ENCODE results near the gene SWT1. TPM values are rescaled to one million over a fixed set of nuclear protein-coding genes. Genes with fewer than 3 reads are reported as not detected.

The SWT1 gene, protein sequence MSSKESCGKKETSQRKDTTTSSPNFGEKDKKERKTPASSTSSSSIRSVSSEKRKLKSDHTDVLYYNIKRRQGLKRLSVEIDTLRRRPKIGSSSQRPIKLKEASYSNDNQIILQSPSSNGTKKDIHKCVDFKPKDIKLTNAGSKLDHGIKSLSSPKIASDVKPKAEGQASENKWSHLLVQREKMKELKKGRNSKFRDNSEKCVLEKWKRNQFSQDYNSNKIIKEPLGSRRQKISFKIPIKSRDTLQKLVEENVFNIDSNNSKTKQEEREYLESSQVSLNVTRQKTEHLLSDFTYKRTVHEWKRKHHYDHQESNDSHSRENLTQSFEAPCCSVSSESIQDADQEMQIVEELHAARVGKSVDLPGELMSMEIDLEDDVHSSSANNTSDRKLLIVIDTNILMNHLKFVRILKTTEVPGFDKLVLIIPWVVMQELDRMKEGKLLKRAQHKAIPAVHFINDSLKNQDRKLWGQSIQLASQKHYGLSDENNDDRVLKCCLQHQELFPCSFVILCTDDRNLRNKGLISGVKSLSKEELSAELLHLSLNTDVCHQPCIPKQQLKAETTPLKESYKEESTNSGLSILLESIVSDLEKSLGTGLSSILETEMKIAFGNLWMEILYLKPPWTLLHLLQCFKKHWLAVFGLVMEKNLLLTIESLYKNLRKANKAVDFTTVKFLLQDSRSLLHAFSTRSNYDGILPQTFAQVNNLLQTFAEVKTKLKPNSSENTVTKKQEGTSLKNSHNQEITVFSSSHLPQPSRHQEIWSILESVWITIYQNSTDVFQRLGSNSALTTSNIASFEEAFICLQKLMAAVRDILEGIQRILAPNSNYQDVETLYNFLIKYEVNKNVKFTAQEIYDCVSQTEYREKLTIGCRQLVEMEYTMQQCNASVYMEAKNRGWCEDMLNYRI
- 6.9 and 8.0 TPM in 2 replicates for total RNA-seq

DNA sequence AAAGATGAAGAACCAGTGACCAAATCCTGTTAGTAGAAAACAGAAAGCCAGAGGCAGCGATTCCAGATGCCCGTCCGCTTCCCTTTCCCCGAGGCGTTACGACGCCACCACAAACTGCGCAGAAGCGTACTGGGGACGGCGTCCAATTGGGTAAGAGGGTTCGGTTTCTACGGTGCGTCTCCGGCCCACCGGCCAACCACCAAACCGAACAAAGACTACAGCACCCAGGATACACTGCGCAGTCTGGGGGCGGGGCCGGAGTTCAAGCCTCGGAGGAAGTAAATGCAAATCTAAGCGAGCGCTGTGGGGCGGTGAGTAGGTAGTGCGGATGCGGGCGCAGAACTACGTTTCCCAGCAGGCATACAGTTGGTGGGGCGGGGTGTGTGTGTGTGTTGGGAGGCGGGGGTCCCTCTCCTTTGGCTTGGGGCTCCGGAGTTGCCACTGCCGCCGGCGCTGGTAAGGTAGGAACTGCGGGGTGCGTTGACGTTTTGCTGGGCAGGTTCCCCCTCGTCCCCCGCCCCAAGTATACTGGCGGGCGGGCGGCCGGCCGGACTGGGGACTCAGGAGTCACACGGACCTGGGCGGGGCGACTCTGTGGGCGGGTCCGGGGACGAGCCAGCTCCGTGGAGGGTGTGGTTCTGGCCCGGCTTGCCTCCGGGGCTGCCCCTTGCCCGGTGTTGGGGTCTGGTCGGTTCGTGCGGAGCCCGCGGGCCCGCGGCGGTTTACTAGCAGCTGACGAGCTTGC lies at the start of gene SWT1, which contains the start of gene TRMT1L:
Gene SWT1 (plus strand): TSS at position 314 of the 745 bp plus-strand sequence. CDS start 3,675 bp downstream, outside the sequence.
Gene TRMT1L (minus strand): TSS at position 100 of the 745 bp plus-strand sequence. CDS start 241 bp downstream, outside the sequence.
- Histone ChIP-seq H3K36me3 (ENCODE audit: insufficient read depth, low read length) (no peaks in the 10 kb centered on the region), H2AFZ (ENCODE audit: low read length) (peak within 1 kb of the TSS; percentile 97), H3K79me2 (ENCODE audit: insufficient read depth, low read length) (peaks cover 30% of the 10 kb centered on the region), H3K4me3 (ENCODE audit: insufficient read depth, low read length) (peak within 1 kb of the TSS; percentile 91), H3K27me3 (ENCODE audit: insufficient read depth, low read length) (no peaks in the 10 kb centered on the region), H3K4me2 (ENCODE audit: insufficient read depth, low read length) (peak within 1 kb of the TSS; percentile 93), H3K9me3 (ENCODE audit: low read depth, low read length) (no peaks in the 10 kb centered on the region), H3K27ac (ENCODE audit: low read depth, low read length) (peak within 1 kb of the TSS; percentile 95), H3K4me1 (ENCODE audit: insufficient read depth, low read length) (peaks cover 16% of the 10 kb centered on the region), H4K20me1 (ENCODE audit: insufficient read depth, low read length) (no peaks in the 10 kb centered on the region)
- peak; percentile 91 for DNase-seq (ENCODE audit: insufficient read length, low spot score, missing footprints)
- TF ChIP-seq, protein P1, sequence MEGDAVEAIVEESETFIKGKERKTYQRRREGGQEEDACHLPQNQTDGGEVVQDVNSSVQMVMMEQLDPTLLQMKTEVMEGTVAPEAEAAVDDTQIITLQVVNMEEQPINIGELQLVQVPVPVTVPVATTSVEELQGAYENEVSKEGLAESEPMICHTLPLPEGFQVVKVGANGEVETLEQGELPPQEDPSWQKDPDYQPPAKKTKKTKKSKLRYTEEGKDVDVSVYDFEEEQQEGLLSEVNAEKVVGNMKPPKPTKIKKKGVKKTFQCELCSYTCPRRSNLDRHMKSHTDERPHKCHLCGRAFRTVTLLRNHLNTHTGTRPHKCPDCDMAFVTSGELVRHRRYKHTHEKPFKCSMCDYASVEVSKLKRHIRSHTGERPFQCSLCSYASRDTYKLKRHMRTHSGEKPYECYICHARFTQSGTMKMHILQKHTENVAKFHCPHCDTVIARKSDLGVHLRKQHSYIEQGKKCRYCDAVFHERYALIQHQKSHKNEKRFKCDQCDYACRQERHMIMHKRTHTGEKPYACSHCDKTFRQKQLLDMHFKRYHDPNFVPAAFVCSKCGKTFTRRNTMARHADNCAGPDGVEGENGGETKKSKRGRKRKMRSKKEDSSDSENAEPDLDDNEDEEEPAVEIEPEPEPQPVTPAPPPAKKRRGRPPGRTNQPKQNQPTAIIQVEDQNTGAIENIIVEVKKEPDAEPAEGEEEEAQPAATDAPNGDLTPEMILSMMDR (IDR thresholded peaks at IDR 0.05; ENCODE audit: extremely low read depth, low read depth, low read length), result no peak

DNA sequence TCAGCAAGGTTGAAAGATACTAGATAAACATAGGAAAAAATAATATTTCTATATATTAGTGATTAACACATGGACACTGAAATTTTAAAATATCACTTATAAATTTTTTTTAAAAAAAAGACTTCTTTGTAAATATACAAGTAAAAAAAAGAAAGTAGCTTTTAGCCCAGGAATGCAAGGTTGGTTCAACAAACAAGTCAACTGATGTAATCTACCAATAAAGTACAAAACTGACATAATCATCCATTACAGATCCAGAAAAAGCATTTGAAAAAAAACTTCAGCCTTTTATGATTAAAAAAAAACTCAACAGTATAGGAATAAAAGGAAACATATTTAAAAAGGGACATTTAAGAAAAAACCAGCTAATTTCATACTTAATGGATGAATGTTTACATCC lies 48.6 kb upstream of the SWT1 start:
- no peak for DNase-seq (ENCODE audit: insufficient read length, low spot score, missing footprints)
- Histone ChIP-seq H3K4me1 (ENCODE audit: insufficient read depth, low read length) (no peaks in the 10 kb centered on the region), H4K20me1 (ENCODE audit: insufficient read depth, low read length) (no peaks in the 10 kb centered on the region), H3K4me2 (ENCODE audit: insufficient read depth, low read length) (no peak overlapping the region), H3K36me3 (ENCODE audit: insufficient read depth, low read length) (no peaks in the 10 kb centered on the region), H3K27ac (ENCODE audit: low read depth, low read length) (no peak overlapping the region), H3K4me3 (ENCODE audit: insufficient read depth, low read length) (no peak overlapping the region), H3K79me2 (ENCODE audit: insufficient read depth, low read length) (no peaks in the 10 kb centered on the region), H3K27me3 (ENCODE audit: insufficient read depth, low read length) (no peaks in the 10 kb centered on the region), H2AFZ (ENCODE audit: low read length) (no peak overlapping the region), H3K9me3 (ENCODE audit: low read depth, low read length) (no peaks in the 10 kb centered on the region)
- TF ChIP-seq, protein P1 (IDR thresholded peaks at IDR 0.05; ENCODE audit: extremely low read depth, low read depth, low read length), result no peak

DNA sequence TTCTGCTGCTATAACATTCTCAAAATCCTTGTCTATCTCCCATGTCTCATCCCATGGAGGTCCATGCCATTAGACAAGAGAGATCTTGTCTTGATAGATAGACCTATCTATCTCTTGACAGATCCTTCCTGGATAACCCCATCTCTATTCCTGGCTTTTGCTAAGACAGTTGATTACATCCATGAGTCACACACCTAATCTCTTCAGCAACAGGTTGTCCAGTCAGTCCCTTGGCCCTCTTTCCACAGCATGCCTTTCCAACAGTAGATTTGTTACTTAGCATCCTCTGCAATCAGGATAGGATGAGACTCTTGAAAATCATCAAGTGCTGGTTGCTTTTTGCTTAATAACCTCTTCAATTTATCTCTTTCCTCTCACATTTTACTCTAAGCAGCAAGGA lies 46.8 kb upstream of the SWT1 start:
- TF ChIP-seq, protein P1 (IDR thresholded peaks at IDR 0.05; ENCODE audit: extremely low read depth, low read depth, low read length), result no peak
- no peak overlapping the region for H3K4me2 ChIP-seq (ENCODE audit: insufficient read depth, low read length)
- no peak for DNase-seq (ENCODE audit: insufficient read length, low spot score, missing footprints)

More for the DNA sequence above, 46.8 kb upstream of the SWT1 start:
- no peaks in the 10 kb centered on the region for H3K27me3 ChIP-seq (ENCODE audit: insufficient read depth, low read length)
- no peaks in the 10 kb centered on the region for H3K79me2 ChIP-seq (ENCODE audit: insufficient read depth, low read length)
- H3K9me3 ChIP-seq (ENCODE audit: low read depth, low read length), result no peaks in the 10 kb centered on the region
- H2AFZ ChIP-seq (ENCODE audit: low read length), result no peak overlapping the region
- no peak overlapping the region for H3K27ac ChIP-seq (ENCODE audit: low read depth, low read length)
- H3K4me3 ChIP-seq (ENCODE audit: insufficient read depth, low read length), result no peak overlapping the region
- no peaks in the 10 kb centered on the region for H3K36me3 ChIP-seq (ENCODE audit: insufficient read depth, low read length)
- no peaks in the 10 kb centered on the region for H3K4me1 ChIP-seq (ENCODE audit: insufficient read depth, low read length)
- H4K20me1 ChIP-seq (ENCODE audit: insufficient read depth, low read length), result no peaks in the 10 kb centered on the region
